ENCODE results near the gene EWSR1.

The EWSR1 gene

DNA sequence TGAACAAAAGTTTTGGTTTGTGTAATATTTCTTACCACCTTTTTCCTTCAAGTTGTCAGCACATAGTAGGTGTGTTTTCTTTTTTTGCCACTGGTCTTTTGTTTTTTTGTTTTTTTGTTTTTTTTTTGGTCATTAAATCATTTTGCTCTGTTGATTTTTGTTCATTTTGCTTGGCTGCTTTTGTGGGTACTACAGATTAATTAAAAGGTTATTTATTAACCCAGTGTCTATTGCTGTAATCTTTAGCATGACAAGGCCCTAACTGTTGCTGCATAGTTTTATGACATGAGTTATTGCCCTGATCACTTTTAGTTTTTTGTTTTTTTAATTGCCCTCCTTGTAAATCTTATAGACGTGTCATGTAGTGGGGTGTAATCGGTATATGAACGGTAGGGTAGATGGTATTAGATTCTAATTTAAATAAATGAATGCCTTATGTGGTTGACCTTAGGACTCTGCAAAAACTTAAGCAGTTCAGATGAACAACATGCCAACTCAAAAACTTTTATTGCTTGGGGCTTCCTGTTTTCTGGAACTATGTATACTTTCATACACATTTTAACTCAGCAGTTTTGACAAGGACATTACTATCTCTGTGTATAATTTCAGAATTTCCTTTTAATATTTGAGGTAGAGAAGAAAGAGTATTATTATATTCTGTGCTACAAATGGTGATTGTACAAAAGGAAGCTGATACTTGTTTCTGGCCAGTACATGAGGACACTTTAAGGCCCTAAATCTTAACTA, 7.9 kb downstream of the EWSR1 start:
- no peak for DNase-seq (ENCODE audit: low read depth in 1 of 2, low spot score in 1 of 2)
- Histone ChIP-seq H3K27ac (replicated peaks) (no peak overlapping the region), H3K4me3 (replicated peaks; ENCODE audit: insufficient read depth, low read length) (no peak overlapping the region), H3K27me3 (ENCODE audit: insufficient read depth, poor library complexity, severe bottlenecking) (no peaks in the 10 kb centered on the region)
- TF ChIP-seq POLR2AphosphoS5 (IDR thresholded peaks at IDR 0.05; ENCODE audit: low read depth) (no peak), GABPA (IDR thresholded peaks at IDR 0.05; ENCODE audit: low read depth) (no peak), SPI1 (IDR thresholded peaks at IDR 0.05; ENCODE audit: borderline replicate concordance, low read depth) (no peak)
- TF ChIP-seq, protein P1, sequence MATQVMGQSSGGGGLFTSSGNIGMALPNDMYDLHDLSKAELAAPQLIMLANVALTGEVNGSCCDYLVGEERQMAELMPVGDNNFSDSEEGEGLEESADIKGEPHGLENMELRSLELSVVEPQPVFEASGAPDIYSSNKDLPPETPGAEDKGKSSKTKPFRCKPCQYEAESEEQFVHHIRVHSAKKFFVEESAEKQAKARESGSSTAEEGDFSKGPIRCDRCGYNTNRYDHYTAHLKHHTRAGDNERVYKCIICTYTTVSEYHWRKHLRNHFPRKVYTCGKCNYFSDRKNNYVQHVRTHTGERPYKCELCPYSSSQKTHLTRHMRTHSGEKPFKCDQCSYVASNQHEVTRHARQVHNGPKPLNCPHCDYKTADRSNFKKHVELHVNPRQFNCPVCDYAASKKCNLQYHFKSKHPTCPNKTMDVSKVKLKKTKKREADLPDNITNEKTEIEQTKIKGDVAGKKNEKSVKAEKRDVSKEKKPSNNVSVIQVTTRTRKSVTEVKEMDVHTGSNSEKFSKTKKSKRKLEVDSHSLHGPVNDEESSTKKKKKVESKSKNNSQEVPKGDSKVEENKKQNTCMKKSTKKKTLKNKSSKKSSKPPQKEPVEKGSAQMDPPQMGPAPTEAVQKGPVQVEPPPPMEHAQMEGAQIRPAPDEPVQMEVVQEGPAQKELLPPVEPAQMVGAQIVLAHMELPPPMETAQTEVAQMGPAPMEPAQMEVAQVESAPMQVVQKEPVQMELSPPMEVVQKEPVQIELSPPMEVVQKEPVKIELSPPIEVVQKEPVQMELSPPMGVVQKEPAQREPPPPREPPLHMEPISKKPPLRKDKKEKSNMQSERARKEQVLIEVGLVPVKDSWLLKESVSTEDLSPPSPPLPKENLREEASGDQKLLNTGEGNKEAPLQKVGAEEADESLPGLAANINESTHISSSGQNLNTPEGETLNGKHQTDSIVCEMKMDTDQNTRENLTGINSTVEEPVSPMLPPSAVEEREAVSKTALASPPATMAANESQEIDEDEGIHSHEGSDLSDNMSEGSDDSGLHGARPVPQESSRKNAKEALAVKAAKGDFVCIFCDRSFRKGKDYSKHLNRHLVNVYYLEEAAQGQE (IDR thresholded peaks at IDR 0.05; ENCODE audit: insufficient replicate concordance, low read depth) = no peak
- TF ChIP-seq, protein P2, sequence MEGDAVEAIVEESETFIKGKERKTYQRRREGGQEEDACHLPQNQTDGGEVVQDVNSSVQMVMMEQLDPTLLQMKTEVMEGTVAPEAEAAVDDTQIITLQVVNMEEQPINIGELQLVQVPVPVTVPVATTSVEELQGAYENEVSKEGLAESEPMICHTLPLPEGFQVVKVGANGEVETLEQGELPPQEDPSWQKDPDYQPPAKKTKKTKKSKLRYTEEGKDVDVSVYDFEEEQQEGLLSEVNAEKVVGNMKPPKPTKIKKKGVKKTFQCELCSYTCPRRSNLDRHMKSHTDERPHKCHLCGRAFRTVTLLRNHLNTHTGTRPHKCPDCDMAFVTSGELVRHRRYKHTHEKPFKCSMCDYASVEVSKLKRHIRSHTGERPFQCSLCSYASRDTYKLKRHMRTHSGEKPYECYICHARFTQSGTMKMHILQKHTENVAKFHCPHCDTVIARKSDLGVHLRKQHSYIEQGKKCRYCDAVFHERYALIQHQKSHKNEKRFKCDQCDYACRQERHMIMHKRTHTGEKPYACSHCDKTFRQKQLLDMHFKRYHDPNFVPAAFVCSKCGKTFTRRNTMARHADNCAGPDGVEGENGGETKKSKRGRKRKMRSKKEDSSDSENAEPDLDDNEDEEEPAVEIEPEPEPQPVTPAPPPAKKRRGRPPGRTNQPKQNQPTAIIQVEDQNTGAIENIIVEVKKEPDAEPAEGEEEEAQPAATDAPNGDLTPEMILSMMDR (IDR thresholded peaks at IDR 0.05; ENCODE audit: insufficient read depth, low read length) = no peak

DNA sequence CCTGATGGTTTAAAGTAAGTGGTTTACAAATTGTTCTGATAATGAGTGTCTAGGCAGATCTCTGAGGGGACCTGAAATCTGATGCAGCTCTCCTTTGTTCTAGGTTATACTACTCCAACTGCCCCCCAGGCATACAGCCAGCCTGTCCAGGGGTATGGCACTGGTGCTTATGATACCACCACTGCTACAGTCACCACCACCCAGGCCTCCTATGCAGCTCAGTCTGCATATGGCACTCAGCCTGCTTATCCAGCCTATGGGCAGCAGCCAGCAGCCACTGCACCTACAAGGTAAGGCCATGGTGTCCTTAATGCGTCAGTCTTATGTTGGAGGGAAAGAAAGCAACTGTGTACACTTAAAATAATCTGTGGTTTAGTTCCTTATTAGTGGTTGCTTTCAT, 9.9 kb downstream of the EWSR1 start:
- no peak for DNase-seq (ENCODE audit: low read depth in 1 of 2, low spot score in 1 of 2)
- no peaks in the 10 kb centered on the region for H3K27me3 ChIP-seq (ENCODE audit: insufficient read depth, poor library complexity, severe bottlenecking)
- no peak overlapping the region for H3K27ac ChIP-seq (replicated peaks)
- TF ChIP-seq SPI1 (IDR thresholded peaks at IDR 0.05; ENCODE audit: borderline replicate concordance, low read depth) (no peak), GABPA (IDR thresholded peaks at IDR 0.05; ENCODE audit: low read depth) (no peak)
- TF ChIP-seq, protein P2 (IDR thresholded peaks at IDR 0.05; ENCODE audit: insufficient read depth, low read length) = no peak
- no peak overlapping the region for H3K4me3 ChIP-seq (replicated peaks; ENCODE audit: insufficient read depth, low read length)

DNA sequence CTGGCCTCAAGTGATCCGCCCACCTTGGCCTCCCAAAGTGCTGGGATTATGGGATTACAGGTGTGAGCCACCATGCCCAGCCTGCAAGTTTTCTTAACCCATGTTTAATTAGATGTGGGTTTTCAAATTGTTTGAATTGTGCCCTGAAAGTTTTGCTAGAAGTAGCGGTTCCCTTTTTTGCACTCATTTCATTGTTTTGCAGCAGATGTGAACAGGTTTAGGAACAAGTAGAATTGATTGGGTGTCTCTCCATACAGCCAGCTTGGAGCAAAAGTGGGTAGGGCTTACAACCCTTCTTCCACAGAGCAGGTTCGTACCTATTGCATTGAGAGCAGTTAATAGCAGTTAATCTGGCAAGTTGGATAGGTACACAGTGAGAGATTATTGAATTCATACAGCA, 16.1 kb downstream of the EWSR1 start:
- Histone ChIP-seq H3K27ac (replicated peaks) (no peak overlapping the region), H3K4me3 (replicated peaks; ENCODE audit: insufficient read depth, low read length) (no peak overlapping the region), H3K27me3 (ENCODE audit: insufficient read depth, poor library complexity, severe bottlenecking) (no peaks in the 10 kb centered on the region)
- DNase-seq (ENCODE audit: low read depth in 1 of 2, low spot score in 1 of 2) = no peak
- TF ChIP-seq GABPA (IDR thresholded peaks at IDR 0.05; ENCODE audit: low read depth) = no peak
- TF ChIP-seq, protein P1 (IDR thresholded peaks at IDR 0.05; ENCODE audit: insufficient replicate concordance, low read depth) = no peak

DNA sequence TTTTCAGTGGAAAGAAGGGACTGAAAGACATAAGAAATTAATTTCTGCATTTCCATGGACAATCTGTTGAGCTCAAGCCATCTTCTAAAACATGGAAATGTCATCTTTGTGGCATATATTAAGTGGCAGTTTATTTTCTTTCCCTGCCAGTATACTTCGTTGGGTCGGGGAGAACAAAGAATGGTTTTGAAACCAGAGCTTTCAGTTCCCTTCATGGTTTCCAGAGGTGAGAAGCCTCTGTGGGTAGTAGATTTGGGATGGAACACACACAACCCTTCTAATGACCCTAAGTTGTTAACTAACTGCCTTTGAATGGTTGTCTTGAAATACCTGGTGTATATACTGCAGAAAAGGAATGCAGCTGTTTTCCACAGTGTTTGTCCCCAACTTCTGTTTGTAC, 20.8 kb downstream of the EWSR1 start:
- TF ChIP-seq POLR2AphosphoS5 (IDR thresholded peaks at IDR 0.05; ENCODE audit: low read depth) (no peak), GABPA (IDR thresholded peaks at IDR 0.05; ENCODE audit: low read depth) (no peak), SPI1 (IDR thresholded peaks at IDR 0.05; ENCODE audit: borderline replicate concordance, low read depth) (no peak)
- TF ChIP-seq, protein P1 (IDR thresholded peaks at IDR 0.05; ENCODE audit: insufficient replicate concordance, low read depth) = no peak
- TF ChIP-seq, protein P2 (IDR thresholded peaks at IDR 0.05; ENCODE audit: insufficient read depth, low read length) = no peak
- H3K4me3 ChIP-seq (replicated peaks; ENCODE audit: insufficient read depth, low read length) = no peak overlapping the region
- H3K27me3 ChIP-seq (ENCODE audit: insufficient read depth, poor library complexity, severe bottlenecking) = no peaks in the 10 kb centered on the region
- no peak overlapping the region for H3K27ac ChIP-seq (replicated peaks)
- DNase-seq (ENCODE audit: low read depth in 1 of 2, low spot score in 1 of 2) = no peak

Data from HL-60 (cell line).